GM19328 (cell line): ENCODE measurements around the gene CXorf49.
"Not testable (repeated sequence)": the region's sequence is repeated elsewhere in the genome, so short reads cannot be mapped to it uniquely, and the experiment has no call there.

Experiments
- ATAC-seq: cut with Tn5 transposase; IDR thresholded peaks from one replicate; pipeline ENCODE4 v1.9.1; 2021; ENCODE audit warnings: mild to moderate bottlenecking, moderate library complexity; ENCODE audit not compliant: unreplicated experiment

The CXorf49 gene

GRCh38 chrX:71675636-71676035 is 42.4 kb downstream of the CXorf49 start:
- not testable (repeated sequence) for ATAC-seq

- ATAC-seq = no peak
These were observed 46.1 kb downstream of the CXorf49 start for GRCh38 chrX:71671938-71672337.

- ATAC-seq = no peak
These were observed 46.9 kb downstream of the CXorf49 start for GRCh38 chrX:71671043-71671780.

DNA sequence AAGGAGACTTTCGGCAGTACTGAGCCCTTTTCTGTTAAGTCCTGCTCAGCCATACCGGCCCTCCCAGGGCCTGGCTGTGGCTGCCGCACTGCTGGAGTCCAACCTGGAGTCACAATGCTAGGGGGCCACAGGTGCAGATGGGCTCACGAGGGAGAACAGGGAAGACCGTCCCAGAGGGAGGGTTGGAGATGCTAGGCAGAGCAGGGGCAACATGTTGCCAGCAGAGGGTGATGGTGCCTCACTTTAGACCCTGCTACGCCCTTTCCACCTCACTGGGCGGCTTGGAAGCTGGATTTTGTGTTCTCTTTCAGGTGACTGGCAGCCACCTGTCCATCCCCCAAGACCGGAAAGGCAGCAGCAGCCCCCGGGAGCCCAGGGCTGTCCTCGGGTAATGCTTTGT is 48.1 kb downstream of the CXorf49 start:
- not testable (repeated sequence) for ATAC-seq

DNA sequence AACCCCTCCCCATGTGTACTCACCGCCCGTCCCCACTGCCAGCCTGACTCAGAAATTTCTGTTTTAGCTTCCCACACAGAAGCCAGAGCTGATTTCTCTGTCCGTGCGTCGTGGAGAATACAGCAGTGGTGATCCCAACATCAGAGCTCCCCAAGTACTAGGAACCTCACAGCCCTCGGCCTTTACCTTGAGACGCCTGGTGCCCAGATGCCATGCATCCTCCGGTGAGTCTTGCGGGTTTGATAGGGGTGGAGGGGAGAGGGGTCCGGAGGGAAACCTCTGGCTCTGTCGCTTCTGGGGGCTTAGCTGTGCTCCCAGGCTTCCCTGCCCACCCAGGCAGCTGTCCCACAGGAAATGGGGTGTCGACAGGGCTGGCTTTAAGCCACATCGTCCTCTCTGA is 48.6 kb downstream of the CXorf49 start:
- no peak for ATAC-seq

GRCh38 chrX:71668248-71668595 is 49.9 kb downstream of the CXorf49 start:
- no peak for ATAC-seq

- ATAC-seq = no peak
These were observed 50.5 kb downstream of the CXorf49 start, which contains the start of gene LOC101059915 for GRCh38 chrX:71667328-71668247. TSS of gene LOC101059915 (plus strand) at chrX:71667546.

DNA sequence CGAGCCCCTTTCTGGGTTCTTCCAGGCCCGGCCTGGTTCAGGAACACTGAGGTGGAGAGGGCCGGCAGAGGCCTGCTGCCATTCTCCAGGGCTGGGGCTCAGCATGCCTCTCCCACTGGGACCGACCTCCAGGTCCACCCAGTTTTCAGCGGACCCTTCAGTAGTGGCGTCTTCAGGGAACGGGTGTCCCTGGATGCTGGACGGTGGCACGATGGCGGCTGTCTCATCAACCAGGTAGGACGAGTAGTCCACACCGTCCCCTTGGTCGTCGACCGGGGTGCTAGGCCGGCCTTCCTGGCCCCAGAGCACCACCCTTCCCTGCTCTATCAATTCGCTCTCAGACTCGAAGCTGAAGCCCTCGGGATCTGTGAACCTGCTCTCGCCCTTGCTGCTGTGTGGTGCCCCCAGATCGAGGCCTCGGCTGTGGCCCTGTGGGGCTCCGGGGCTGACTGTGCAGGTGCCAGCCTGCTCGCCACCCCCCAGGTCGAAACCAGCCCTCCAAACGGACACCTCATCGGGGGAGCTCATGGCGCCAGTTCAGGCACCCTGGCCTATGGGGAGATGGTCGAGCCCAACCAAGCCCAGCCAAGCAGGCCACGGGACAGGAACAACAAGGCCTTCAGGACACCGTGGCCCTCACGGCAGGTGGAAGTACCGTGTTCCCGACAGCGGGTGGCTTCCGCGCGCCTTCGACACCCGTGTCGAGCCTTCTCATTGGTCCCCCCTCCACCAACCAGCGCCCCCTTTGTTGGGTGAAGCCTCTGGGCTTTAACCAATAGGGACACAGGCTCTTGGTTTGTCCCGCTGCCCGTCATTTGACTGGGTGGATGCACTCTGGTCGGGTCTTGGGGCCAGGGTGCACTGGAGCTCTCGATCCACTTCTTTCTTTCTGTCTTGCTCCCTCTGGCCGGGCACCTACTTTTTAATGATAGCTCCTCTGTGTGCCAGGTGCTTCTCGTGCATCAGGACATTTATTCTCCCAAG is 51.6 kb downstream of the CXorf49 start:
- ATAC-seq = no peak

DNA sequence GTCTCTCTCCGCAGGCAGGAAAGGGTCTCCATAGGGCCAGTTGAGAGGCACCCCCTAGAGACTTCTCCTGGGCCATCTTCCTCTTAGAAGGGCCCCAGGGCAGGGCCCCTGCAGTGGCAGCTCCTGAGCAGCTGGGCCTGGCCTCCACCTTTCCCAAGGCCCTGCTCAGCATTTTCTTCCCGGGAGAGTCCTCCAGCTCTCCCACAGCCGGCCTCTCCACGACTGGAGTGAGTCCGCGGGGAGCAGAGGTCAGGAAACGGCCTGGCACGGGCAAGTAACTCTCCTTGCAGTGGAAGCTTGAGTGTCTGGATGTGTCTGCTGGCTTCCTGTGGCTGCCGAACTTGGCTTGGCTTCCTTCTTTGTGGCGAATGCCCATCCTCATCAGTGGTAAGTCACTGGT is 52.3 kb downstream of the CXorf49 start:
- no peak for ATAC-seq

GRCh38 chrX:71664889-71665491 is 53.1 kb downstream of the CXorf49 start:
- no peak for ATAC-seq
